HL-60 (cell line): ENCODE results near the gene EEF1G.
"Not testable (repeated sequence)": the region's sequence is repeated elsewhere in the genome, so short reads cannot be mapped to it uniquely, and the experiment has no call there.

Source experiments
- DNase-seq, 2 experiments: peaks; one replicate each; pipeline ENCODE4 v3.0.0-alpha.2; 2010 to 2020; ENCODE audit warnings: low read depth in 1 of 2, low spot score in 1 of 2
- H3K27ac ChIP-seq: fragments of 250-450 bp; sonication (Bioruptor Pico); replicated peaks from 2 replicates; pipeline ENCODE4 v1.5.1; 2020; ENCODE audit warnings: mild to moderate bottlenecking, moderate library complexity
- H3K27me3 ChIP-seq: fragments of 250-450 bp; sonication (Bioruptor Pico); 2 replicates; pipeline ENCODE4 v1.5.1; 2021; ENCODE audit warnings: mild to moderate bottlenecking, moderate library complexity; ENCODE audit not compliant: insufficient read depth, poor library complexity, severe bottlenecking
- H3K4me3 ChIP-seq: replicated peaks from 2 replicates; pipeline ENCODE4 v1.5.1; 2011; ENCODE audit warnings: mild to moderate bottlenecking, control low read depth, low read length; ENCODE audit not compliant: insufficient read depth
- CTCF ChIP-seq: IDR thresholded peaks from one replicate; pipeline ENCODE4 v1.5.1; 2011; ENCODE audit warnings: low read length, control low read depth, inconsistent platforms; ENCODE audit not compliant: insufficient read depth
- GABPA ChIP-seq: IDR thresholded peaks from 2 replicates; pipeline ENCODE4 v1.6.1; 2012; ENCODE audit warnings: low read depth
- POLR2AphosphoS5 ChIP-seq: IDR thresholded peaks from 2 replicates; pipeline ENCODE4 v1.6.1; 2012; ENCODE audit warnings: low read depth
- SPI1 ChIP-seq: IDR thresholded peaks from 2 replicates; pipeline ENCODE4 v1.6.1; 2012; ENCODE audit warnings: low read depth, mild to moderate bottlenecking, borderline replicate concordance
- TF ChIP-seq, protein P1 (sequence below): IDR thresholded peaks from 2 replicates; pipeline ENCODE4 v1.6.1; 2012; ENCODE audit warnings: low read depth; ENCODE audit not compliant: insufficient replicate concordance

The EEF1G gene

DNA sequence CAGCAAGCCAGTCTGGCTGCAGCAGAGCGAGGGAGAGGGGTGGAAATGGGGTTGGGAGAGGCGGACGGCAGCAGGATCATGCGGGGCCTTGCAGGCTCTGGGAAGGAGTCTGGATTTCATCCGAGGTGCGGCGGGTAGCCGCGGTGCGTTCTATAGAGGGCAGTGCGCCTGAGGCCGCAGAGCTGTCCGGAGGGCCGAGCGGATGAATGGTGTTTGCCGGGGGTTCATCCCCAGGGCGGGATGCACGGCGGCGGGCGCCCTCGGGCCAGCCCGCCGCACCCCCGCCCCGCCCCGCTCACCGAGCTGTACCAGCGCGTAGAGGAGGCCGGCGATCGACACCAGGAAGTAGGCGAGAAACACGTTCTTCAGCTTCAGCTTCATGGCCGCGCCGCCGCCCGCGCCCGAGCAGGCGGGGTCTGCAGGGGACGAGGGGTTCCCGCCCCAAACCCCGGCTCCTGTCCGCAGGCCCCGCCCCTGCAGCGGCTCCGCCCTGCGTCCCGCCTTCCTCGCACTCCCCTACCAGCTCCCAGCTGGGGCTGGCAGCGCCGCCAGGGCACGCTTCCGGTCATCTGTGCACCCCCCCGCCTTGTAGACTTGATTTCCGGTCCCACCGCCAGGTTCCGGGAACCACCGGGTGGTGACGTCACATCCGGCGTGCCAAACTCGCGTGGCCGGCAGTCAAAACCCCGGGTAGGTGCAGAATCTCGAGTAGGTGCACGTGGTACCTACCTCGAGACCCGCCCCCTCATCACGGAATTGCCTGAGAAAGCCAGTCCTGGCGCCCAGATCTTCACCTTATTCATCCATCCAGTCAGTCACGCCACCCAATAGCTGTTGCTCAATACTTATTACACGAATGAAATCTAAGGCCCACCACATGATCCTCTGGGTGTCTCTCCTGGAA is 48.1 kb upstream of the EEF1G start, which contains the start of gene B3GAT3:
Gene B3GAT3, minus strand, starts transcription at position 420 of the 904 bp plus-strand sequence. Its CDS starts 39 bp downstream, at position 381.
- DNase-seq = peak; percentile 97 to 99
- no peaks in the 10 kb centered on the region for H3K27me3 ChIP-seq
- TF ChIP-seq POLR2AphosphoS5 = peak; percentile 69
- TF ChIP-seq GABPA = peak; percentile 94
- no peak for TF ChIP-seq CTCF
- no peak for TF ChIP-seq SPI1
- TF ChIP-seq, protein P1, sequence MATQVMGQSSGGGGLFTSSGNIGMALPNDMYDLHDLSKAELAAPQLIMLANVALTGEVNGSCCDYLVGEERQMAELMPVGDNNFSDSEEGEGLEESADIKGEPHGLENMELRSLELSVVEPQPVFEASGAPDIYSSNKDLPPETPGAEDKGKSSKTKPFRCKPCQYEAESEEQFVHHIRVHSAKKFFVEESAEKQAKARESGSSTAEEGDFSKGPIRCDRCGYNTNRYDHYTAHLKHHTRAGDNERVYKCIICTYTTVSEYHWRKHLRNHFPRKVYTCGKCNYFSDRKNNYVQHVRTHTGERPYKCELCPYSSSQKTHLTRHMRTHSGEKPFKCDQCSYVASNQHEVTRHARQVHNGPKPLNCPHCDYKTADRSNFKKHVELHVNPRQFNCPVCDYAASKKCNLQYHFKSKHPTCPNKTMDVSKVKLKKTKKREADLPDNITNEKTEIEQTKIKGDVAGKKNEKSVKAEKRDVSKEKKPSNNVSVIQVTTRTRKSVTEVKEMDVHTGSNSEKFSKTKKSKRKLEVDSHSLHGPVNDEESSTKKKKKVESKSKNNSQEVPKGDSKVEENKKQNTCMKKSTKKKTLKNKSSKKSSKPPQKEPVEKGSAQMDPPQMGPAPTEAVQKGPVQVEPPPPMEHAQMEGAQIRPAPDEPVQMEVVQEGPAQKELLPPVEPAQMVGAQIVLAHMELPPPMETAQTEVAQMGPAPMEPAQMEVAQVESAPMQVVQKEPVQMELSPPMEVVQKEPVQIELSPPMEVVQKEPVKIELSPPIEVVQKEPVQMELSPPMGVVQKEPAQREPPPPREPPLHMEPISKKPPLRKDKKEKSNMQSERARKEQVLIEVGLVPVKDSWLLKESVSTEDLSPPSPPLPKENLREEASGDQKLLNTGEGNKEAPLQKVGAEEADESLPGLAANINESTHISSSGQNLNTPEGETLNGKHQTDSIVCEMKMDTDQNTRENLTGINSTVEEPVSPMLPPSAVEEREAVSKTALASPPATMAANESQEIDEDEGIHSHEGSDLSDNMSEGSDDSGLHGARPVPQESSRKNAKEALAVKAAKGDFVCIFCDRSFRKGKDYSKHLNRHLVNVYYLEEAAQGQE = no peak
- peak within 1 kb of the TSS; percentile 70 for H3K4me3 ChIP-seq
- peak within 1 kb of the TSS; percentile 67 for H3K27ac ChIP-seq

DNA sequence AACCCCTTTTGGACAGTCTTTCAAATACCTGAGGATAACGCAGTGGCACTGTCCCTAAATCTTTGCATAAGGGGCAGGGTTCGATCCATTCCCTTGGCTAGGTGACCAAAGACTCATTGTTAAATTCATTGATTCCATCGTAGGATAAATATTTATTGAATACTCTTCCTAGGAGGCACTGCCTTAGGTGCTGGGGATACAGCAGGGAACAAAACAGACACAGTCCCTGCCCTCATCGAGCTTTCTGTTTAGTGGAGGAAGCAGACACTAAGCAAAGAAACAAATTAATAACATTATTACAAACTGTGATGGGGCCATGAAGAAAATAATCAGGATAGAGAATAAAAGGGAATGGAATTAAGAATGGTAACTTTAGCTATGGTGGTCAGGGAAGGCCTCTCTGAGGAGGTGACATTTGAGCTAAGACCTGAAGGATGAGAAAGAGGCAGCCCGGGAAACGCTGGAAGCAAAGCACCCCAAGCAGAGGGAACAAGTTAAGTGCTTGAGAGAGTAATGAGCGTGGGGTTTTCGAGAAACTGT is 47.4 kb upstream of the EEF1G start:
- no peak for TF ChIP-seq GABPA
- TF ChIP-seq, protein P1 = no peak
- TF ChIP-seq CTCF = no peak
- TF ChIP-seq SPI1 = no peak
- no peak for TF ChIP-seq POLR2AphosphoS5
- no peak for DNase-seq
- Histone ChIP-seq H3K27me3 (no peaks in the 10 kb centered on the region), H3K4me3 (peak overlapping the region; percentile 70), H3K27ac (peak overlapping the region; percentile 67)

DNA sequence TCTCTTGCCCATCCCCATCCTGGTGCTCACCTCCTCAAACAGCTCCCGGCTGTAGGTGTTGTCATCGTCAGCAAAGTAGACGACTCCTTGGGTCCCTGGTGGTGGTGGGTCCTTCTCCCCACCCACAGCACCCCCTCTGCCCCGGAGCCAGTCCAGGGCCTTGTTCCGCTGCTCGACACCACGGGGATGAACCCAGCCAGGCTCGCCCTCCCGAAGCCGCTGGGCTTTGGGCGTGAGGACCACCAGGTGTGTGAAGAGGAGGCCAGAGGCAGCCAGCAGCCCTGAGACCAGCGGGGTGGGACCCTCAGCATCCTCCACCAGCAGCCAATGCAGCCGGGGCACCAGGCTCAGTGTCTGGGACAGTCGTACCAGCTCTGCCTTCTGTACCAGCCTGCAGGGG is 43.3 kb upstream of the EEF1G start:
- H3K4me3 ChIP-seq, DNase-seq, H3K27ac ChIP-seq, H3K27me3 ChIP-seq: not testable (repeated sequence)

DNA sequence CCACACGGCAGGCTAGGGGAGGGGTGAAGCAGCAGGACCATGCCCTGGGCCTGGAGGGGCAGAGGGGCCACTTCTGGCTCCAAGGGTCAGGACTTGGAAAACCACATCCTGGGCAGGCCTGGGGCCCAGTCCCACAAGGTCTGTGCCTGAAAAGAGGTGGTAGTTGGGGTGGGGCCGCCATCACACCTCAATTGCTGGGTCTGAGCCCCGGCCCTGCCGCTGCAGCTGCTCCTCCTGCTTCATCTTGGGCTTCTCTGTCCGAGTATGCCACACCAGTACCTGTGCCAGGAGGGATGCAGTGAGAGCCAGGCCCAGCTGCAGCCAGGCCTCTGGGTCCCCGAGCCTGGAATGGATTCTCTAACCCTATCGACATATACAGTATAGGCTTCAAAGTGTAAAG is 41.8 kb upstream of the EEF1G start:
- no peak for TF ChIP-seq SPI1
- TF ChIP-seq GABPA = no peak
- no peak for TF ChIP-seq POLR2AphosphoS5
- TF ChIP-seq CTCF = no peak
- TF ChIP-seq, protein P1 = no peak
- H3K27me3 ChIP-seq = no peaks in the 10 kb centered on the region
- H3K27ac ChIP-seq = no peak overlapping the region
- no peak overlapping the region for H3K4me3 ChIP-seq
- no peak for DNase-seq
